SK-N-SH treated with all-trans-retinoic acid at 6 μM for 48 hours (cell line): ENCODE measurements around the gene EPN2.

ENCODE experiments used
- ARNTL ChIP-seq: fragments of 450-650 bp; formaldehyde crosslinking; IDR thresholded peaks from 2 replicates; pipeline ENCODE4 v1.5.0; 2020; ENCODE audit warnings: low read depth, mild to moderate bottlenecking, moderate library complexity, borderline replicate concordance
- CREB5 ChIP-seq: fragments of 250-450 bp; sonication (Bioruptor Pico); IDR thresholded peaks from 2 replicates; pipeline ENCODE4 v1.5.1; 2020; ENCODE audit warnings: low read depth, mild to moderate bottlenecking, moderate library complexity
- ESRRG ChIP-seq: fragments of 250-450 bp; sonication (Bioruptor Pico); IDR thresholded peaks from 2 replicates; pipeline ENCODE4 v1.6.1; 2021; ENCODE audit warnings: mild to moderate bottlenecking
- GLIS3 ChIP-seq: fragments of 250-450 bp; sonication (Bioruptor Pico); IDR thresholded peaks from 2 replicates; pipeline ENCODE4 v1.5.0; 2020; ENCODE audit warnings: mild to moderate bottlenecking, moderate library complexity
- PATZ1 ChIP-seq: fragments of 250-450 bp; sonication (Bioruptor Pico); IDR thresholded peaks from 2 replicates; pipeline ENCODE4 v1.8.0; 2020; ENCODE audit warnings: mild to moderate bottlenecking, moderate library complexity, borderline replicate concordance
- PPARA ChIP-seq: fragments of 250-450 bp; sonication (Bioruptor Pico); IDR thresholded peaks from 2 replicates; pipeline ENCODE4 v1.5.0; 2020; ENCODE audit warnings: mild to moderate bottlenecking, borderline replicate concordance
- RARB ChIP-seq: fragments of 250-450 bp; sonication (Bioruptor Pico); IDR thresholded peaks from 2 replicates; pipeline ENCODE4 v1.8.0; 2021; ENCODE audit warnings: mild to moderate bottlenecking, moderate library complexity
- TCF4 ChIP-seq: fragments of 250-450 bp; sonication (Bioruptor Pico); IDR thresholded peaks from 2 replicates; pipeline ENCODE4 v1.8.0; 2021; ENCODE audit warnings: mild to moderate bottlenecking, moderate library complexity, borderline replicate concordance
- ZC3H10 ChIP-seq: fragments of 250-450 bp; sonication (Bioruptor Pico); IDR thresholded peaks from 2 replicates; pipeline ENCODE4 v1.5.1; 2021; ENCODE audit warnings: mild to moderate bottlenecking, moderate library complexity
- ZFP3 ChIP-seq: fragments of 250-450 bp; sonication (Bioruptor Pico); IDR thresholded peaks from 2 replicates; pipeline ENCODE4 v1.5.0; 2020; ENCODE audit warnings: mild to moderate bottlenecking, moderate library complexity
- ZFP30 ChIP-seq: fragments of 450-650 bp; formaldehyde crosslinking; IDR thresholded peaks from 2 replicates; pipeline ENCODE4 v1.5.0; 2022; ENCODE audit warnings: mild to moderate bottlenecking, moderate library complexity
- ZNF70 ChIP-seq: fragments of 450-650 bp; formaldehyde crosslinking; IDR thresholded peaks from 2 replicates; pipeline ENCODE4 v1.5.0; 2020; ENCODE audit warnings: mild to moderate bottlenecking, moderate library complexity
- TF ChIP-seq, protein P1 (sequence below): fragments of 250-450 bp; sonication (Bioruptor Pico); IDR thresholded peaks from 2 replicates; pipeline ENCODE4 v1.8.0; 2021; ENCODE audit warnings: low read depth, mild to moderate bottlenecking, moderate library complexity, borderline replicate concordance

- TF ChIP-seq RARB (CRISPR knock-in tag) (no peak), ZNF70 (CRISPR knock-in tag) (no peak), ZC3H10 (CRISPR knock-in tag) (no peak), ARNTL (CRISPR knock-in tag) (no peak), GLIS3 (CRISPR knock-in tag) (no peak), ZFP30 (CRISPR knock-in tag) (no peak), ESRRG (CRISPR knock-in tag) (no peak), PATZ1 (CRISPR knock-in tag) (no peak), ZFP3 (no peak), PPARA (CRISPR knock-in tag) (no peak), CREB5 (no peak), TCF4 (CRISPR knock-in tag) (no peak)
- TF ChIP-seq, protein P1, sequence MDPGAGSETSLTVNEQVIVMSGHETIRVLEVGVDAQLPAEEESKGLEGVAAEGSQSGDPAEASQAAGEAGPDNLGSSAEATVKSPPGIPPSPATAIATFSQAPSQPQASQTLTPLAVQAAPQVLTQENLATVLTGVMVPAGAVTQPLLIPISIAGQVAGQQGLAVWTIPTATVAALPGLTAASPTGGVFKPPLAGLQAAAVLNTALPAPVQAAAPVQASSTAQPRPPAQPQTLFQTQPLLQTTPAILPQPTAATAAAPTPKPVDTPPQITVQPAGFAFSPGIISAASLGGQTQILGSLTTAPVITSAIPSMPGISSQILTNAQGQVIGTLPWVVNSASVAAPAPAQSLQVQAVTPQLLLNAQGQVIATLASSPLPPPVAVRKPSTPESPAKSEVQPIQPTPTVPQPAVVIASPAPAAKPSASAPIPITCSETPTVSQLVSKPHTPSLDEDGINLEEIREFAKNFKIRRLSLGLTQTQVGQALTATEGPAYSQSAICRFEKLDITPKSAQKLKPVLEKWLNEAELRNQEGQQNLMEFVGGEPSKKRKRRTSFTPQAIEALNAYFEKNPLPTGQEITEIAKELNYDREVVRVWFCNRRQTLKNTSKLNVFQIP (CRISPR knock-in tag), result no peak
Measured at GRCh38 chr17:19374136-19374535, 137.0 kb downstream of the EPN2 start.
